Activated T-cell treated with anti-CD3 and anti-CD28 coated beads, Interleukin-2, amount 50 U/mL, for 24 hours (primary cell): Measurements from ENCODE around the gene NSL1.

Experiments used
- DNase-seq: peaks from one replicate; pipeline ENCODE4 v3.0.0-alpha.2; 2020
- H3K27ac Mint-ChIP-seq: 2 replicates; pipeline ENCODE4 v1.8.0; 2020; ENCODE audit warnings: mild to moderate bottlenecking, mixed read lengths
- H3K27me3 Mint-ChIP-seq: 2 replicates; pipeline ENCODE4 v1.8.0; 2020; ENCODE audit warnings: mixed read lengths
- H3K36me3 Mint-ChIP-seq: 2 replicates; pipeline ENCODE4 v1.8.0; 2020; ENCODE audit warnings: low read depth, mixed read lengths
- H3K4me1 Mint-ChIP-seq: 2 replicates; pipeline ENCODE4 v1.8.0; 2020; ENCODE audit warnings: low read depth, mixed read lengths
- H3K4me3 Mint-ChIP-seq: 2 replicates; pipeline ENCODE4 v1.8.0; 2020; ENCODE audit warnings: mild to moderate bottlenecking, moderate library complexity, mixed read lengths
- H3K9me3 Mint-ChIP-seq: 2 replicates; pipeline ENCODE4 v1.8.0; 2020; ENCODE audit warnings: mixed read lengths

Gene NSL1

DNA sequence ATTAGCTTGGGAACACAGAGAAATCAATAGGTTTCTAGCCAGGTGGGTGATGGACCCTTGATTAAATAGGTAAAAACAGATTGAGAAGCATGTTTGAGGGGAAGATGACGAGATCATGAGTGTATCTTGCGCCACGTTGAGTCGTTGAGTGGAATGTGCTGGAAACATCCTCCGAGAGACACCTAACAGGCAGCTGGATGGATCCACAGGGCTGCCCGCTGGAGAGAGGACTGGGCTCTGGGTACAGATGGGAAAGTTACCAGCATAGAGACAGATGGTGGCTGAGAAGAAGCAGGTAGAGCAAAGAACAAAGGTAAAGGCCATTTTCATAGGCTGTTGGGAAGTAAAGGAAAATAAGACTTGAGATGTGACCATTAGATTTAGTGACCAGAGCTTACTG lies 107.5 kb downstream of the NSL1 start:
- H3K9me3 Mint-ChIP-seq, result no peaks in the 10 kb centered on the region
- H3K27ac Mint-ChIP-seq, result peak overlapping the region; percentile 88
- H3K4me3 Mint-ChIP-seq, result peak overlapping the region; percentile 39
- no peaks in the 10 kb centered on the region for H3K27me3 Mint-ChIP-seq
- DNase-seq, result no peak
- peaks cover 45% of the 10 kb centered on the region for H3K4me1 Mint-ChIP-seq
- peaks cover 29% of the 10 kb centered on the region for H3K36me3 Mint-ChIP-seq

DNA sequence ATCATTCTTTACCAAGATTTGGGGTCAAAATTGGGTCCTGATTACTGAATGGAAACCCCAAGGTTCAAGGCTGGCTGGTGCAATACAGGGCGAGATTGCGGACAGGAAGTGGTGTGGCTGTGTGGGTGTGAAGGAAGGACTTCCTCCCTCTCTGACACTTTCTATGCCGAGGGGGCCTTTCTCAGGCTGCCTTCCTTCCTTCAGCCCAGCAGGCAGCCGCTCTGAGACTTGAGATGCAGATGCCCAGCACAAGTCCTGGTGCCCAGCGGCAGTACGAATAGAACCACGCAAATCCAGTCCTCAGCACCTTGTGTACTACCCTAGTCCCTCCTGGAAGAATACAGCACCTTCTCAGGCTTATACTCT lies 108.2 kb downstream of the NSL1 start:
- Mint-ChIP-seq H3K36me3 (peaks cover 29% of the 10 kb centered on the region), H3K4me1 (peaks cover 52% of the 10 kb centered on the region)
- DNase-seq, result peak; percentile 66

DNA sequence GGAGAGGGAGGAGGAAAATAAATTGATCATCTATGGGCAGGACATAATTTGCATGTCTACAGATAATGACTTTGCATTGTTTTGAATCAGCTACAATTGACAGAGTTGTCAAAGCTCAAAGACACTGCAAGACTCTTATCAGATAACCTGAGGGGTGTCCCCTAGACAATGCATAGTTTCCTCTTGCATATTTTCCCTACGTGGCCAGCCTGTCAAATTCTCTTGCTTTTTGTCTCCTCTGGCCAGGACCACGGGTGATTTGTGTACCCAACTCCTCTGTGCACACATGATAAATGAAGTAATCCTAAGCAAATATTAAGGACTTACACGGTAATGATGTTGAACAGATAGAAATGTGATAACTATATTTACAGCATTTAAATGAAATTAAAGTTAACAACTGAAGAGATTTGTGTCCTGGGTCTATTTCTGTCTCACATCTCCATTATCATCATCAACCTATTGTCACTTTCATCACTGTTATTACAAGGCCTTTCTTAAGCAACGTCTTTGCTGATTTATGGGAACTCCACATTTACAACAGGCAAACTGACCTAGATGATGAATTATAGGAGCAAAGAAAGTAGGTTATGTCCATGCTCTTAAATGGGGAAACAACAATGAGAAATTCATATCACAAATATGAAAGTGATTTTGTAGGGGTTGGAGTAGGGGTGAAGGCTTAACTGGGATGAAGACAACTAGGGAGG lies 110.7 kb downstream of the NSL1 start:
- peak overlapping the region; percentile 53 for H3K27ac Mint-ChIP-seq
- no peaks in the 10 kb centered on the region for H3K9me3 Mint-ChIP-seq
- H3K36me3 Mint-ChIP-seq, result peaks cover 9% of the 10 kb centered on the region
- no peak overlapping the region for H3K4me3 Mint-ChIP-seq
- peaks cover 60% of the 10 kb centered on the region for H3K4me1 Mint-ChIP-seq
- DNase-seq, result no peak
- H3K27me3 Mint-ChIP-seq, result no peaks in the 10 kb centered on the region

More for the DNA sequence above, 108.2 kb downstream of the NSL1 start:
- Mint-ChIP-seq H3K27me3 (no peaks in the 10 kb centered on the region), H3K27ac (peak overlapping the region; percentile 88), H3K9me3 (no peaks in the 10 kb centered on the region), H3K4me3 (peak overlapping the region; percentile 39)

DNA sequence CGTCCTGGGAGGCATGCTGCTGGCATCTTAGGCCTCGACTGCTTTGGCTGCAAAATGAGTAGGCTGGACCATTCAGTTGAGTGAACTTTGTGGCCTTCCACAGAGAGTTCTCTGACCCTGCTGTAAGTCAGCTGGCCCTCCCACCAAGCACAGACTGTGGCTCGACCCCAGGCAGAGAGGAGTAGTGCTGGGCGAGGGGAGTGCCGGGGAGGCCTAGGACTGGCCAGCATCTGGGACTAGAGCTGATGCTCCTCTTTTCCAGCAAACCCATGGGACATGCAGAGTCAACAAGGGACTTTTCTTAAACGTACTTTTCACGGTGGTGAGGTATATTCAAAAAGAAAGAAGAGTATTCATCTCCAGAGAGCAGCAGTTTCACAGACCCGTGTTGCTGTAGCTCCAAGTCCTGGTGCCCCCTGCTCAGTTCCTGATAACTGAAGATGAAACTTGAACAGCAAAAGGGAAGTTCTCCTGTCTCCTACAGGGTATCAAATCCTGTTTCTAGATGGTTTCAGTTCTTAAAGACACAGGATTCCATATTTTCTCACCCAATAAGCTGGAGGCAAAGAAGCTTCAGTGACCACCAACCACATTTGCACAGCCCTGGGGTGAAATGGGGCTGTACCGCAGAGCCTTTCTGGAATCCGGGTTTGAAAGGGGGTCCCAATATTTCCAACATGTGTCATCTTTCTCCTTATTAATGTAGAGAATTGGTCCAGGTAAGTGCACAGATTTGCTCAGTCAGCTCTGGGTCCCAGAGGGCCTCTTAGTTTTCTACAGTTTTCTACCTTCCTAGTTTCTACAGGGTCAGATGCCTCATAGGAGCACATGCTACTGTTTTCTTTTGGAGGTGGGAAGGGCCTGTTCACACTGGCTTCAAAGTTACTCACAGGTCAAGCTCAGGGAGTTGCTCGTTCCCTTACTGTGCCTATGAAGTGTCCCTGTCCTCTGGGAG lies 112.8 kb downstream of the NSL1 start:
- Mint-ChIP-seq H3K4me3 (peak overlapping the region; percentile 6), H3K27me3 (peaks cover 3% of the 10 kb centered on the region), H3K9me3 (no peaks in the 10 kb centered on the region), H3K4me1 (peaks cover 54% of the 10 kb centered on the region), H3K36me3 (no peaks in the 10 kb centered on the region), H3K27ac (peak overlapping the region; percentile 88)
- DNase-seq, result peak; percentile 52

DNA sequence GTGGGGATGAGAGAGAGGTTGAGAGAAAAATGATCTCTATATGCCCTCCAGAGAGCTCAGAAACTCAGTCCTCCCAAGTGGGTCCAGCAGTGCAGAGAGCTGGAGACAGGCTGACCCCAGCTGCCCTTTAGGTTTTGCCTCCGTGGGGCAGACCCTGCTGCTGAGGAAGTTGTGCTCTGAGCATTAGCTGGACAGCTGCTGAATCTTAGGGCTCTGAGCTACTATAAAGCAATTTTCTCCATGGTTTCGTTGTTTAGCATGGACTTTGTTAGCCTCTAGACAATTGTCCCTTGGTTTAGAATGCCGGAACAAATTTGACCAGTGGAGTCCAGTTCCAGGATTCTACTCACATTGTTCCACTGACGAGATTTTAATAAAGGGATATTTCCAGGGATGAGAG lies 114.0 kb downstream of the NSL1 start:
- DNase-seq, result no peak
- H3K27me3 Mint-ChIP-seq, result peaks cover 5% of the 10 kb centered on the region
- no peaks in the 10 kb centered on the region for H3K36me3 Mint-ChIP-seq
- H3K9me3 Mint-ChIP-seq, result no peaks in the 10 kb centered on the region
- H3K4me1 Mint-ChIP-seq, result peaks cover 43% of the 10 kb centered on the region
- H3K27ac Mint-ChIP-seq, result peak overlapping the region; percentile 88
- H3K4me3 Mint-ChIP-seq, result no peak overlapping the region

DNA sequence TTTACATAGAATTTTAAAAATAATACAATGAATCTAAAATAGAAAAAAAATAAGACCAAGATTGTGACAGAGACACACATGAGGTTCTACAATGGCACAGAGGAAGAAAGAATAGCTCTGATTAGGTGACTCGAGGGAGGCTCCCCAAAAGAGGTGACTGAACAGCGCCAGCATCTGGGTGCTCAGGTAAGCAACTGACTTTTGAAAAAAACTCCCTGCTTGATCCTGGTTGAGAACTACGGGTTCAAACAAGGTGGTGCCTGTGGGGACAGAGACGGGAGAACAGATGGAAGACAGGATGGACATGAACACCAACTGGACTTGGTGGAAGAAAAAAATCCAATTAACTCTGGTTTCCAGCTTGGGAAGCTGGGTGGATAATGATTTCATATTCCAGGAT lies 114.4 kb downstream of the NSL1 start:
- Mint-ChIP-seq H3K4me3 (no peak overlapping the region), H3K36me3 (no peaks in the 10 kb centered on the region), H3K9me3 (no peaks in the 10 kb centered on the region), H3K4me1 (peaks cover 38% of the 10 kb centered on the region), H3K27ac (no peak overlapping the region), H3K27me3 (peaks cover 5% of the 10 kb centered on the region)
- no peak for DNase-seq
